Measurements from ENCODE around the gene SPATS2.

The SPATS2 gene

GRCh38 chr12:49471557-49471956, 104.3 kb downstream of the SPATS2 start:
- ChIA-PET POLR2A (no interaction called here), CTCF (interaction anchor here (0.8 to 1.8 kb wide), 5 partner anchors 11 to 124 kb away, joined by 3 to 7 read pairs (median 3); no protein-coding TSS in a partner anchor)
- H3K4me3 ChIP-seq (ENCODE audit: low read depth, low read length), result no peak overlapping the region
- no peak for TF ChIP-seq CTCF (IDR thresholded peaks at IDR 0.05; ENCODE audit: insufficient read depth, low read length, missing control alignments)
- DNase-seq (ENCODE audit: low read depth, low spot score), result no peak

GRCh38 chr12:49476091-49476490, 108.8 kb downstream of the SPATS2 start:
- ChIA-PET CTCF (no interaction called here), POLR2A (no interaction called here)
- H3K4me3 ChIP-seq (ENCODE audit: low read depth, low read length), result no peak overlapping the region
- no peak for TF ChIP-seq CTCF (IDR thresholded peaks at IDR 0.05; ENCODE audit: insufficient read depth, low read length, missing control alignments)
- no peak for DNase-seq (ENCODE audit: low read depth, low spot score)

DNA sequence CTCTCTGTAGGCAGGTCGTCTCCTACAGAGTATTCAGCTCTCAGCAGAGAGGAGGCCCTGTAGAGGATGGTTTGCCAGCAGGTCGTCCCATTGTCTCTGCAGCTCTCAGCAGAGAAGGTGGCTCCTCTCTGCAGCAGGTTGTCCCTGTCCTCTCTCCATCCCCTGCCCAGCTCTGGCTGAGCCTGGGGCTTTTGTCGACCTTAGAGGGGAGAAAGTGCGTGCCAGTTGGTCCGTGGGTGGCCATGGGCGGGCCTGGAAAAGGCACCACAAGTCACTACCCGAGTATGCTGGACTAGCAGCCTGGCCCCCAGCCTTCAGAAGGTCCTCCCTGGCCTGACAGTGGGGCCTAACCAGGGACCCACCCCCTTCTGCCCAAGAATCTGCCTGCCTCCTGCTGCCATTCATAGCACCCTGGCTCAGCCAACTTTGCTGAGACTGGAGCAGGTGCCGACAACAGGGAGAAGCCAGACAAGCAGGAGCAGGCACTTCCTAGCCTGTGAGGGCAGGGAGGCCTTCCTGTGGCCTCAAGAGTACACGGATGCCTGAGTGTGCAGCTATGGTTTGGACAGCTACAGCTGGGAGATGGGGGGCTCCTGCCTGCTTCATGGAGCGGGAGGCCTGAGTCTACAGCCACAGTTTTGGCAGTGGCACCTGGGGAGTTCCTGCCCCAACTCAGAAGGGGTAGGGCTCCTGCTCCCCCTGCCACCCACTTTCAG, 111.8 kb downstream of the SPATS2 start:
- no peak overlapping the region for H3K4me3 ChIP-seq (ENCODE audit: low read depth, low read length)
- CTCF ChIA-PET, result no interaction called here
- POLR2A ChIA-PET, result no interaction called here
- DNase-seq (ENCODE audit: low read depth, low spot score), result no peak
- no peak for TF ChIP-seq CTCF (IDR thresholded peaks at IDR 0.05; ENCODE audit: insufficient read depth, low read length, missing control alignments)

DNA sequence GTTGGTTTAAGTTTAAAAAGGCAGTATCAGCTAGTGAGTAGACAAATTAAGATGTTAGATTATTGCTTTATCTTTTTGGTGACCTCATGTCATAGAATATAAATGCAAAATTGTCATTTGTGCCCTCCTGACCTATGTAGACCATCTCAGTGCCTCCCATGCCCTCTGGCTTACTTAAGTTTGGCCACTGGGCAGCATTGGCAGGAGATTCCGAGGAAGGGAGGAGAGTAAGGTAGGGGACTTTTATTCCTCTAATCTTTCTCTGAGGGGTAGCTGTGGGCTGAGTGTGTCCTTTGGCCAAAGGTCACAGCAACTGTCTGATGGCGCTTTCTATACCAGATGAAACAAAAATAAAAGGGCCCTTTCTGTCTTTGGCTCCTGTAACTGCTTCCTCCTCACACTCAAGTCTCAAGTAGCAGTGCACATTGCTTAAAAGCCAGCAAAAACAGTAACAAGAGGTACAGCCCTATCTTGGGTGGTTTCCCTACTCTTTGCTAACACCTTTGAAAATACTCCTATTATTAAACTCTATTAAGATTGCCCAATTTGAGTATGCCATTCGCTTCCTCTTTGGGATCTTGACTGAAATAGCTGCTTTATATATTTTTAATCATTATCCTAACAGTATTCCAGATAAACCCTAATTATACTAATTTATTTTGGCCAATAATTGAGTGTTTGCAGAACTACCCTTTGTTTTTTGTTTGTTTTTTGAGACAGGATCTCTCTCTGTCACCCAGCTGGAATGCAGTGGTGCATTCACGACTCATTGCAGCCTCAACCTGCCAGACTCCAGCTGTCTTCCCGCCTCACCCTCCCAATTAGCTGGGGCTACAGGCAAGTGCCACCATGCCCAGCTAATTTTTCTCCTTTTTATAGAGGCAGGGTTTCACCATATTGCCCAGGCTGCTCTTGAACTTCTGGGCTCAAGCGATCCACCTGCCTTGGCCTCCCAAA, 115.1 kb downstream of the SPATS2 start:
- no peak for TF ChIP-seq CTCF (IDR thresholded peaks at IDR 0.05; ENCODE audit: insufficient read depth, low read length, missing control alignments)
- POLR2A ChIA-PET, result no interaction called here
- DNase-seq (ENCODE audit: low read depth, low spot score), result no peak
- CTCF ChIA-PET, result interaction anchor here (0.7 to 4.4 kb wide), 6 partner anchors 11 to 151 kb away, joined by 3 to 25 read pairs (median 6); partner anchors contain the start of gene DNAJC22
- no peak overlapping the region for H3K4me3 ChIP-seq (ENCODE audit: low read depth, low read length)

- DNase-seq (ENCODE audit: low read depth, low spot score), result no peak
- POLR2A ChIA-PET, result no interaction called here
- CTCF ChIA-PET, result interaction anchor here (0.7 to 4.4 kb wide), 5 partner anchors 10 to 152 kb away, joined by 4 to 25 read pairs (median 6); partner anchors contain the start of gene DNAJC22
- H3K4me3 ChIP-seq (ENCODE audit: low read depth, low read length), result no peak overlapping the region
- no peak for TF ChIP-seq CTCF (IDR thresholded peaks at IDR 0.05; ENCODE audit: insufficient read depth, low read length, missing control alignments)
These were observed 116.4 kb downstream of the SPATS2 start for GRCh38 chr12:49483619-49484018.

- H3K4me3 ChIP-seq (ENCODE audit: low read depth, low read length), result no peak overlapping the region
- POLR2A ChIA-PET, result interaction anchor here (0.6 kb wide), 2 partner anchors 54 to 120 kb away, joined by 3 read pairs; partner anchors contain the start of gene SPATS2
- DNase-seq (ENCODE audit: low read depth, low spot score), result no peak
- CTCF ChIA-PET, result interaction anchor here (1.2 to 1.5 kb wide), 3 partner anchors 23 to 156 kb away, joined by 3 to 8 read pairs (median 3); no protein-coding TSS in a partner anchor
- no peak for TF ChIP-seq CTCF (IDR thresholded peaks at IDR 0.05; ENCODE audit: insufficient read depth, low read length, missing control alignments)
These were observed 120.3 kb downstream of the SPATS2 start for GRCh38 chr12:49487605-49488004.

All from AG04449 (cell line).